ENCODE data around the gene OPCML. TPM values are rescaled to one million over a fixed set of nuclear protein-coding genes. Genes with fewer than 3 reads are reported as not detected.

Gene OPCML
- total and polyA plus RNA-seq, 2 experiments from 2014 or later: 1.2 to 4.4 TPM

DNA sequence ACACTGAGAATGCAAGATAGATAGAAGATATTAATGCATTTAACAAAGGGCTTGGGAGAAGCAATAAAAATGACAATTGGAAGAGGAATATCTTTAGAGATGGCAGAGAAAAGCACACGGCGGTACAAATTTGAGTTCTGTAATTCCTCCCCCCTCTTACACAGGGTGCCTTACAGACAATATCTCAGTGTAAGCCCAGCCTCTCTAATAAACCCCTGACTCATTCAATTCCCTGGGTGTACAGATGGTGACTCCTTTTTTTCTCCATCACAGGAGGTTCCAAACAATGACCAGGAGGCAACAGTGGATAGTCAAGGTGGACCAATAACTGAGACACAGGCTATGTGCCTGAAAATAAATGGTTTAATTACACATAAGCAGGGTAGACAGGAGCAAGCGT, 598.6 kb downstream of the OPCML start:
- H3K36me3 ChIP-seq (ENCODE audit: insufficient read depth): no peaks in the 10 kb centered on the region
- H3K27me3 ChIP-seq (ENCODE audit: insufficient read depth): no peaks in the 10 kb centered on the region
- no peaks in the 10 kb centered on the region for H3K79me2 ChIP-seq (replicated peaks; ENCODE audit: insufficient read depth)
- Mint-ChIP-seq H3K4me1 (peaks cover 17% of the 10 kb centered on the region), H3K4me3 (no peak overlapping the region), H3K27ac (no peak overlapping the region), H3K27me3 (ENCODE audit: insufficient read depth, low read depth, poor library complexity) (no peaks in the 10 kb centered on the region), H3K36me3 (ENCODE audit: low read depth) (no peaks in the 10 kb centered on the region), H3K9me3 (no peaks in the 10 kb centered on the region)
- no peak overlapping the region for H3K4me3 ChIP-seq
- no peak overlapping the region for H3K27ac ChIP-seq (ENCODE audit: low read depth)
- no peak overlapping the region for H3K4me2 ChIP-seq
- peaks cover 9% of the 10 kb centered on the region for H3K4me1 ChIP-seq (ENCODE audit: insufficient read depth)
- ATAC-seq (no peak), DNase-seq (ENCODE audit: low spot score) (no peak)
- H2AFZ ChIP-seq: no peak overlapping the region
- TF ChIP-seq POLR2AphosphoS5 (IDR thresholded peaks at IDR 0.05; ENCODE audit: low read depth) (no peak), STAT1 (IDR thresholded peaks at IDR 0.05; ENCODE audit: unreplicated experiment) (no peak), CREB1 (CRISPR knock-in tag; IDR thresholded peaks at IDR 0.05; ENCODE audit: low read depth) (no peak), ZNF331 (CRISPR knock-in tag; IDR thresholded peaks at IDR 0.05; ENCODE audit: low read depth) (no peak), EZH2 (IDR thresholded peaks at IDR 0.05; ENCODE audit: low read depth, unreplicated experiment) (no peak), JUNB (IDR thresholded peaks at IDR 0.05; ENCODE audit: unreplicated experiment) (no peak)
- TF ChIP-seq, protein P1, sequence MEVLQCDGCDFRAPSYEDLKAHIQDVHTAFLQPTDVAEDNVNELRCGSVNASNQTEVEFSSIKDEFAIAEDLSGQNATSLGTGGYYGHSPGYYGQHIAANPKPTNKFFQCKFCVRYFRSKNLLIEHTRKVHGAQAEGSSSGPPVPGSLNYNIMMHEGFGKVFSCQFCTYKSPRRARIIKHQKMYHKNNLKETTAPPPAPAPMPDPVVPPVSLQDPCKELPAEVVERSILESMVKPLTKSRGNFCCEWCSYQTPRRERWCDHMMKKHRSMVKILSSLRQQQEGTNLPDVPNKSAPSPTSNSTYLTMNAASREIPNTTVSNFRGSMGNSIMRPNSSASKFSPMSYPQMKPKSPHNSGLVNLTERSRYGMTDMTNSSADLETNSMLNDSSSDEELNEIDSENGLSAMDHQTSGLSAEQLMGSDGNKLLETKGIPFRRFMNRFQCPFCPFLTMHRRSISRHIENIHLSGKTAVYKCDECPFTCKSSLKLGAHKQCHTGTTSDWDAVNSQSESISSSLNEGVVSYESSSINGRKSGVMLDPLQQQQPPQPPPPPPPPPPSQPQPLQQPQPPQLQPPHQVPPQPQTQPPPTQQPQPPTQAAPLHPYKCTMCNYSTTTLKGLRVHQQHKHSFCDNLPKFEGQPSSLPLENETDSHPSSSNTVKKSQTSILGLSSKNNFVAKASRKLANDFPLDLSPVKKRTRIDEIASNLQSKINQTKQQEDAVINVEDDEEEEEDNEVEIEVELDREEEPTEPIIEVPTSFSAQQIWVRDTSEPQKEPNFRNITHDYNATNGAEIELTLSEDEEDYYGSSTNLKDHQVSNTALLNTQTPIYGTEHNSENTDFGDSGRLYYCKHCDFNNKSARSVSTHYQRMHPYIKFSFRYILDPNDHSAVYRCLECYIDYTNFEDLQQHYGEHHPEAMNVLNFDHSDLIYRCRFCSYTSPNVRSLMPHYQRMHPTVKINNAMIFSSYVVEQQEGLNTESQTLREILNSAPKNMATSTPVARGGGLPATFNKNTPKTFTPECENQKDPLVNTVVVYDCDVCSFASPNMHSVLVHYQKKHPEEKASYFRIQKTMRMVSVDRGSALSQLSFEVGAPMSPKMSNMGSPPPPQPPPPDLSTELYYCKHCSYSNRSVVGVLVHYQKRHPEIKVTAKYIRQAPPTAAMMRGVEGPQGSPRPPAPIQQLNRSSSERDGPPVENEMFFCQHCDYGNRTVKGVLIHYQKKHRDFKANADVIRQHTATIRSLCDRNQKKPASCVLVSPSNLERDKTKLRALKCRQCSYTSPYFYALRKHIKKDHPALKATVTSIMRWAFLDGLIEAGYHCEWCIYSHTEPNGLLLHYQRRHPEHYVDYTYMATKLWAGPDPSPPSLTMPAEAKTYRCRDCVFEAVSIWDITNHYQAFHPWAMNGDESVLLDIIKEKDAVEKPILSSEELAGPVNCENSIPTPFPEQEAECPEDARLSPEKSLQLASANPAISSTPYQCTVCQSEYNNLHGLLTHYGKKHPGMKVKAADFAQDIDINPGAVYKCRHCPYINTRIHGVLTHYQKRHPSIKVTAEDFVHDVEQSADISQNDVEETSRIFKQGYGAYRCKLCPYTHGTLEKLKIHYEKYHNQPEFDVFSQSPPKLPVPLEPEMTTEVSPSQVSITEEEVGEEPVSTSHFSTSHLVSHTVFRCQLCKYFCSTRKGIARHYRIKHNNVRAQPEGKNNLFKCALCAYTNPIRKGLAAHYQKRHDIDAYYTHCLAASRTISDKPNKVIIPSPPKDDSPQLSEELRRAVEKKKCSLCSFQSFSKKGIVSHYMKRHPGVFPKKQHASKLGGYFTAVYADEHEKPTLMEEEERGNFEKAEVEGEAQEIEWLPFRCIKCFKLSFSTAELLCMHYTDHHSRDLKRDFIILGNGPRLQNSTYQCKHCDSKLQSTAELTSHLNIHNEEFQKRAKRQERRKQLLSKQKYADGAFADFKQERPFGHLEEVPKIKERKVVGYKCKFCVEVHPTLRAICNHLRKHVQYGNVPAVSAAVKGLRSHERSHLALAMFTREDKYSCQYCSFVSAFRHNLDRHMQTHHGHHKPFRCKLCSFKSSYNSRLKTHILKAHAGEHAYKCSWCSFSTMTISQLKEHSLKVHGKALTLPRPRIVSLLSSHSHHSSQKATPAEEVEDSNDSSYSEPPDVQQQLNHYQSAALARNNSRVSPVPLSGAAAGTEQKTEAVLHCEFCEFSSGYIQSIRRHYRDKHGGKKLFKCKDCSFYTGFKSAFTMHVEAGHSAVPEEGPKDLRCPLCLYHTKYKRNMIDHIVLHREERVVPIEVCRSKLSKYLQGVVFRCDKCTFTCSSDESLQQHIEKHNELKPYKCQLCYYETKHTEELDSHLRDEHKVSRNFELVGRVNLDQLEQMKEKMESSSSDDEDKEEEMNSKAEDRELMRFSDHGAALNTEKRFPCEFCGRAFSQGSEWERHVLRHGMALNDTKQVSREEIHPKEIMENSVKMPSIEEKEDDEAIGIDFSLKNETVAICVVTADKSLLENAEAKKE (CRISPR knock-in tag; IDR thresholded peaks at IDR 0.05): no peak
- TF ChIP-seq, protein P2, sequence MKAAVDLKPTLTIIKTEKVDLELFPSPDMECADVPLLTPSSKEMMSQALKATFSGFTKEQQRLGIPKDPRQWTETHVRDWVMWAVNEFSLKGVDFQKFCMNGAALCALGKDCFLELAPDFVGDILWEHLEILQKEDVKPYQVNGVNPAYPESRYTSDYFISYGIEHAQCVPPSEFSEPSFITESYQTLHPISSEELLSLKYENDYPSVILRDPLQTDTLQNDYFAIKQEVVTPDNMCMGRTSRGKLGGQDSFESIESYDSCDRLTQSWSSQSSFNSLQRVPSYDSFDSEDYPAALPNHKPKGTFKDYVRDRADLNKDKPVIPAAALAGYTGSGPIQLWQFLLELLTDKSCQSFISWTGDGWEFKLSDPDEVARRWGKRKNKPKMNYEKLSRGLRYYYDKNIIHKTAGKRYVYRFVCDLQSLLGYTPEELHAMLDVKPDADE (IDR thresholded peaks at IDR 0.05): no peak
- TF ChIP-seq, protein P3, sequence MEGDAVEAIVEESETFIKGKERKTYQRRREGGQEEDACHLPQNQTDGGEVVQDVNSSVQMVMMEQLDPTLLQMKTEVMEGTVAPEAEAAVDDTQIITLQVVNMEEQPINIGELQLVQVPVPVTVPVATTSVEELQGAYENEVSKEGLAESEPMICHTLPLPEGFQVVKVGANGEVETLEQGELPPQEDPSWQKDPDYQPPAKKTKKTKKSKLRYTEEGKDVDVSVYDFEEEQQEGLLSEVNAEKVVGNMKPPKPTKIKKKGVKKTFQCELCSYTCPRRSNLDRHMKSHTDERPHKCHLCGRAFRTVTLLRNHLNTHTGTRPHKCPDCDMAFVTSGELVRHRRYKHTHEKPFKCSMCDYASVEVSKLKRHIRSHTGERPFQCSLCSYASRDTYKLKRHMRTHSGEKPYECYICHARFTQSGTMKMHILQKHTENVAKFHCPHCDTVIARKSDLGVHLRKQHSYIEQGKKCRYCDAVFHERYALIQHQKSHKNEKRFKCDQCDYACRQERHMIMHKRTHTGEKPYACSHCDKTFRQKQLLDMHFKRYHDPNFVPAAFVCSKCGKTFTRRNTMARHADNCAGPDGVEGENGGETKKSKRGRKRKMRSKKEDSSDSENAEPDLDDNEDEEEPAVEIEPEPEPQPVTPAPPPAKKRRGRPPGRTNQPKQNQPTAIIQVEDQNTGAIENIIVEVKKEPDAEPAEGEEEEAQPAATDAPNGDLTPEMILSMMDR (conservative IDR thresholded peaks at IDR 0.05; ENCODE audit: low read depth in 2 of 2): no peak
- H3F3A ChIP-seq (replicated peaks; ENCODE audit: low read depth): no peaks in the 10 kb centered on the region
- no peaks in the 10 kb centered on the region for H4K20me1 ChIP-seq (replicated peaks; ENCODE audit: insufficient read depth)
- no peaks in the 10 kb centered on the region for H3K9me2 ChIP-seq (ENCODE audit: insufficient read depth)

All from GM23338 (cell line).